RWPE1 (cell line): ENCODE measurements around the gene KRT1.

Experiments
- CTCF ChIA-PET: fragments of 350-600 bp; sonication (Branson Sonifier 250); formaldehyde crosslinking; extraction: SDS; loops from one replicate; lab custom pipeline; 2021; lab: Yijun Ruan, JAX
- POLR2A ChIA-PET: fragments of 400-600 bp; formaldehyde crosslinking; extraction: SDS; loops from one replicate; lab custom pipeline; 2020; ENCODE audit warnings: antibody characterized with exemption; ENCODE audit not compliant: low non-redundant PET; lab: Yijun Ruan, JAX
- DNase-seq: peaks from one replicate; pipeline ENCODE4 v3.0.0; 2012; ENCODE audit warnings: low spot score
- H3K27ac ChIP-seq: fragments of 450-650 bp; 2 replicates; pipeline ENCODE4 v1.5.1; 2017
- TF ChIP-seq, protein P1 (sequence below): fragments of 450-650 bp; conservative IDR thresholded peaks from 2 replicates; pipeline ENCODE4 v1.5.1; 2017; ENCODE audit warnings: low read depth, mild to moderate bottlenecking

Gene KRT1

GRCh38 chr12:52648012-52648550 is 32.1 kb downstream of the KRT1 start:
- DNase-seq: no peak
- H3K27ac ChIP-seq: no peak overlapping the region
- POLR2A ChIA-PET: no interaction called here
- CTCF ChIA-PET: no interaction called here
- TF ChIP-seq, protein P1, sequence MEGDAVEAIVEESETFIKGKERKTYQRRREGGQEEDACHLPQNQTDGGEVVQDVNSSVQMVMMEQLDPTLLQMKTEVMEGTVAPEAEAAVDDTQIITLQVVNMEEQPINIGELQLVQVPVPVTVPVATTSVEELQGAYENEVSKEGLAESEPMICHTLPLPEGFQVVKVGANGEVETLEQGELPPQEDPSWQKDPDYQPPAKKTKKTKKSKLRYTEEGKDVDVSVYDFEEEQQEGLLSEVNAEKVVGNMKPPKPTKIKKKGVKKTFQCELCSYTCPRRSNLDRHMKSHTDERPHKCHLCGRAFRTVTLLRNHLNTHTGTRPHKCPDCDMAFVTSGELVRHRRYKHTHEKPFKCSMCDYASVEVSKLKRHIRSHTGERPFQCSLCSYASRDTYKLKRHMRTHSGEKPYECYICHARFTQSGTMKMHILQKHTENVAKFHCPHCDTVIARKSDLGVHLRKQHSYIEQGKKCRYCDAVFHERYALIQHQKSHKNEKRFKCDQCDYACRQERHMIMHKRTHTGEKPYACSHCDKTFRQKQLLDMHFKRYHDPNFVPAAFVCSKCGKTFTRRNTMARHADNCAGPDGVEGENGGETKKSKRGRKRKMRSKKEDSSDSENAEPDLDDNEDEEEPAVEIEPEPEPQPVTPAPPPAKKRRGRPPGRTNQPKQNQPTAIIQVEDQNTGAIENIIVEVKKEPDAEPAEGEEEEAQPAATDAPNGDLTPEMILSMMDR: no peak

GRCh38 chr12:52647601-52648000 is 32.6 kb downstream of the KRT1 start:
- POLR2A ChIA-PET: no interaction called here
- DNase-seq: no peak
- CTCF ChIA-PET: no interaction called here
- TF ChIP-seq, protein P1: no peak
- no peak overlapping the region for H3K27ac ChIP-seq

GRCh38 chr12:52646613-52647012 is 33.6 kb downstream of the KRT1 start:
- ChIA-PET POLR2A (no interaction called here), CTCF (no interaction called here)
- DNase-seq: no peak
- no peak overlapping the region for H3K27ac ChIP-seq
- TF ChIP-seq, protein P1: no peak

DNA sequence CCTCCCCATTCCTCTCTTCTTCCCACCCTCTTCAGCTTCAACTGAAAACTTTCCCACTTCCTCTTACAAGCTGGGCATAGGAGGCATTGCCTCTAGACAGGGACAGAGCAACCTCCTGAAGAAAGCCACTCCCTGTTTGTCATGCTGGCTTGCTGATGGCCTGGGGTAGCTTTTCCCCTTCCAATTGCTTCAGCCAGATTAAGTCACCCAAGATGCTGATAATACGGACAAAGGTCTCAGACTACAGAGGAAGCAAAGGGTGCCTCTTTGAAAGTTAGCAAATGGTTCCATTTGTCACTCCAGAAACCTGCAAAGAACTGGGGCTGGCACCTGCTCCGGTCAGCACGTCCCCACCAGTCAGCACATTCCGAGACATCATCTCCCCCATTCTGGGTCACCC is 34.2 kb downstream of the KRT1 start:
- ChIA-PET POLR2A (no interaction called here), CTCF (no interaction called here)
- DNase-seq: no peak
- TF ChIP-seq, protein P1: no peak
- no peak overlapping the region for H3K27ac ChIP-seq

DNA sequence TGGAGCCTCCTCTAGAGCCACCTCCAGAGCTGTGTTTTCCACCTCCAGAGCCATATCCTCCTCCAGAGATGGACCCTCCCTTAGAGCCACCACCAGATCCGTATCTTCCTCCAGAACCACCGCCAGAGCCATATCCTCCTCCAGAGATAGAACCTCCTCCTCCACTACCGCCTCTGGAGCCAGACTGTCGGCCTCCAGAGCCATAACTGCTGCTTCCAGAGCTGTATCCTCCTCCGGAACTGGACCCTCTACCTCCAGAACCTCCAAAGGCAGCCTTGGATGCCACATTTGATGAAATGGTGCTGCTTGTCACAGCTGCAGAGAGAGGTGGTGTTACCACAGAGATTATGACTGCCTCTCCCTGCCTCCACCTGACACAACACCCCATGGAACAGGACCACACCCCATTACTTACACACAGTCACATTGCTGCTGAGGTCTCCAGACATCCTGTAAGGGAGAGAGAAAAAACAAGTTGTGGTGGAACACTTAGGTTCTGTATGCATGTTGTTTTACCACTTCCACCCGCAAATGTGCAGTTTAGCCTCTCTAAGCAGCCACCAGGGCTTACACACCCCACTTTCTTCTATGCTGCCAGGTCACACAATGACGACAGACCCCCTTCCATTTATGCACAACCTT is 35.0 kb downstream of the KRT1 start:
- DNase-seq: no peak
- H3K27ac ChIP-seq: no peak overlapping the region
- TF ChIP-seq, protein P1: no peak
- ChIA-PET CTCF (interaction anchor here (0.7 kb wide), 2 partner anchors 31 to 235 kb away, joined by 3 to 5 read pairs; no protein-coding TSS in a partner anchor), POLR2A (no interaction called here)

- TF ChIP-seq, protein P1: no peak
- no peak overlapping the region for H3K27ac ChIP-seq
- no peak for DNase-seq
- ChIA-PET POLR2A (no interaction called here), CTCF (no interaction called here)
Observed at GRCh38 chr12:52644078-52644415, 36.2 kb downstream of the KRT1 start.
